NCI-H524 (cell line): ENCODE measurements around the gene PITX2.

ENCODE experiments used
- DNase-seq, 2 experiments: peaks; one replicate each; lab custom pipeline; 2025; lab: John Stamatoyannopoulos, UW

The PITX2 gene

DNA sequence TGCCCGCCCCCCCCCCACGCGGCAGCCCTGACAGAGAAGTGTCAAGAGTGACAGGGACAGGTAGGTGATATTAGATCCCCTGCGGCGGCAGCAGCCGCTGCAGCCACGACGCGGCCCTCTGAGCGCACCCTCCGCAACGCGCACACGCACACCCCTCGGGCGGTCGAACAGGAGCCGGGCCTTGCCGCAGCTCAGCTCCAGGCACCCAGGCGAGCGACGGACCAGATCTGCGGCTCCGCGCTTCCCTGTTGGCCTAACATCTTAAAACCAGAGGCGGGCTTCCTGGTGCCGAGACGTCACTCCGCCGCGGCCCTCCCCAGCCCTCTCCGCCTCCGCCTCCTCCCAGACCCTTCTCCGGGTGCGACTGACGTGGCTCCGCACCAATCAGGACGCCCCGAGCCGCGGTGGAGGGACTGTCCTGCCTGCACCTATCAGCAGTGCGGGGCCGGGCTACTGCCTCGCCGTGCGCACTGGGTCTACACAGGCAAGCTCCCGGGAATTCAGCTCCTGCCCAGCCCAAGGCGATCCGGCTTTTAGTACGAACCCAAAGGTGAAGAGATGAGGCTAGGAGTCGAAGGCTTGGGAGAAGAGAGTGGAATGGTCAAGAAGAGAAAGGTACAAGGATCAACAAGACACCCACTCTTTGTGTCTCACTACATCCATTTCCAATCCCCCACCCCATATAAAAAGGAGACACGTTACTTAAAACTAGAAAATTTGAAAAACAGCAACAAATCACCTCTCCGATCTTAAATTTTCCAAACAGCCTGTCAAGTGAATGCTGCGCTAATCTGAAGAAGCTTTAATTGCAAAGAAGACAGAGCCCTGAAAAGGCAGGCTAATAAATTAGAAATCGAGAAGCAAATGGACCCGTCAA lies at the start of gene PITX2:
PITX2 (minus strand) TSS at position 237 of the 877 bp plus-strand sequence. CDS start 617 bp downstream, outside the sequence.
- peak in 1 of 2 experiments; percentile 78 for DNase-seq

DNA sequence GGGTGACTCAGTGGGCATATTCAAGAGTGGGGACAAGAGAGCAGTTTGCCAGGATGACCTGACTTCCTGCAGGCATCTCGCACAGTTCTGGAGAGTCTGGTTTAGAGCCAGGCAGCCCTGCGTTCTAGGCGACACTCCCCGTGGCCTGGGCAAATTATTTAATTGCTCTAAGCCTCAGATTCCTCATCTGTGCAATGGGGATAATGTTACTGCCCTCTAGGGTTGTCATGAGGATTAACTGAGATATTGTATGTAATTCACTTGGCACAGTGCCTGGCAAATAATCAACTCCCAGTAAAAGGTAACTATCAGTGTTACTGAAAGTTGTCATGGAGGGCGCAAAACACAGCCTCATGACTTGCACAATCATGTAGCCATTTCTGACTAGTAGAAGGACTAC lies 48.8 kb upstream of the PITX2 start:
- no peak for DNase-seq

DNA sequence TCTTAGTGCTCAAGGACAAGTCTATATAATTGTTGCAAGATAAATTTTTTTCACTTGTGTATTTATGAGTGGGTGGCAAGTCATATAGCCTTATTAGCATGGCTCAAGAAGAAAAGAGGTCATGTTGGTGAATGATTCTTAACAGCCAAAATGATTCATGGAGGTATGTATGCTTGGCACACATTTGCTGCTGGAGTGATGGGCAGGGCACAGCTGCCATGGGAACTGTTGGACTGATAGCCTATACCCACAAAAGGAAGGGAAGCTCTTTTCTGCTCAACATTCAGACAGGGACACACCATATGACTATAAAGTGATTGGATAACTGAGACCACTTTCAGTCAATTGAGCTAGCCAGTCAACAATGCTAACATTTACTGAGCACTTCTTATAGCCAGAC lies 46.8 kb upstream of the PITX2 start:
- DNase-seq, result no peak

DNA sequence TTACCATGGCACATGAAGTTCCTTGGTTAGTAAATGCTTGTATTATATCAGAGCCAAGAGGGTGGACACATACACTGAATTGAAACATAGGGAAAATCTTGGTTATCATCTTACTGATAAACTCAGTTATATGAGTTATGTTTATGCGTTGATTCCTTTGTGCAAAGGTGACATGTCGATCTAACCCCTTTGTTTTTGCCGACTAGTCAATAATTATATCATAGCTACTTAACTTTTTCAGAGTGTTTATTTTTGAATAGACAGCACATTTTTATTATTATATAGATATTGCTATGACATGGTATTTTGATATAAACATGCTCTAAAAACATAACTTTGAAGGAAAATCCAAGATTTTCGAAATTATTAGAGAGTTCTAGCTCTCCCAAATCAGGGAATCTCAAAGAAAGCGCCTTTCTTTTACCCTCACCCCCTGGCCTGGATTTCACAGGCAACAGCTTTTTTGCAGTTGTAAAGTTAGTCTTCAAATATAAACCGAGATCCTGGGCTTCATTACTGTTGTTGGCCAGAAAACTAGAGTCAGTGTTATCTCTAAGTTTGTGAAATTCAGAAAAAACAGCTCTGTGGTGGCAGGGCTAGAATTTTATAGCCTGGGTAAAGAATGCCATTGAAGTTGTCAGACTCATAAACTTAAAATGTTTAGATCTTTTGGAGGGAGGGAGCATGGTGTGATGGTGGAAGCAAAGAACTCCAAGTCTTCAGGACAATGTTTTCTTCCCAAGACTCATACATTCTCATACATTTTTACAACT lies 45.8 kb upstream of the PITX2 start:
- DNase-seq, result no peak

DNA sequence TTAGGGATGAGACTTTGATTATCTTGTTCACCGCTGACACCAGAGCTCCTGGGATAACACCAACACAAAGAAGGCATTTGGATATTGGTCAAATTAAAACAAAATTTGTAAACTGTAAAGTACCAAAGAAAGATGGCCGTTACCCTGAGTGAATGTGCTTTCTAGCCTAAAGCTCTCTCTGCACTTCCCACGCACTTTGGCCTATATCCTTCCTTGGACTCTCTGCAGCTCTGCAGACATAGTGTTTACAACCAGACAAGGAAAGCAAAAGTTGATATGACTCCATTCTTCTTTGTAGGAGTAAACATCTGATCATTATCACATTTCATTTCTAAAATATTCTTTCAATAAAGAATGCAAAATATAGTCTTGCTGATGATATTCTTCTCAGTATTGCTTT lies 44.8 kb upstream of the PITX2 start:
- DNase-seq, result no peak

DNA sequence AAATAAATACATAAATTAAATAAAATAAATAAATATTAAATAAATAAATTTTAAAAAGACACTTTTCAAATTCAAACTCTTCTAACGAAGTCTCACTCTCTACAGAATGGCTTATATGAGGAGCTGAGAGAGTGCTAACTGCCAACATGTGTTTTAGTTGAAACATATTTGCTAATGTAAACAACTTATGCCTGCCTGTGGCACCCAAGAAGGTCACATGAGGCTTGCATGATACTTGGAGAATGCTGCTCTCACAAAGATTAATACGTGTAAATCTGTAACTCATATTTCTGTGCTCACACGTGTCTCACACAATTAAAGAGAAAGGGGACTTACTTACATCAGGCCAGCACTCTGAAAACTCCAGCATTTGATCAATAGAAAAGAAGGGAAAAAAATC lies 43.2 kb upstream of the PITX2 start:
- DNase-seq, result no peak

DNA sequence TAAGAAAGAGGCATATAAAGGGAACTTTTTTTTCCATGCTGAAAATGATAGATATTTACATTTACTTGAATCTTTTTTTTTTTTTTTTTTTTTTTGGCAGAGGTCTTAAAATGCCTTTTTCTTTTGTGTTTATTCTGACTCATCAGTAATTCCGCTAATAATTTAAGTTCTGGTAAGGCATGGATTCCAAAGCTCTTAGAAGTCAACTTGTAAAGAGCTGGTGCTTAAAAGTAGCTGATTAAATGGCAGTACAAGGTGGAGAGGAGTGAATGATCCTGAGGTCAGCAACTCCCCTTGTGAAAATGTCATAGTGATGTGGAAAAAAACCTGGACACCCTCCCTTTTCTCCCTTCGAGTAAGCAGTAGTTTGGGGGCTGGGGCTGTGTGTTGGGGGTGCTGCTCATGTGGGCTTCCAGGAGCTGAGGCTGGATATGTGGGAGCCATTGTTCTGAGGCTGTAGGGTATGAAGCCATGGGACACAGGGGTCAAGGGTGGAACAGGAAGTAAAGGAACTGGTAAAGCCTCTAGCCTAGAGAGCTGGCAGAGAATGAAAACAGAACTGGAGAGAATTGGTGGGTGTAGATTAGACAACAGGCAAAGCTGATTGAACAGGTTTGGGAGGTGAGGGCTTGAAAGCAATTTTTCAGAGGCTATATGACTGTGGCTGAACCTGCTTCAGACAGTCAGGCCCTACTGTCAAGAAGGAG lies 41.0 kb upstream of the PITX2 start:
- no peak for DNase-seq

DNA sequence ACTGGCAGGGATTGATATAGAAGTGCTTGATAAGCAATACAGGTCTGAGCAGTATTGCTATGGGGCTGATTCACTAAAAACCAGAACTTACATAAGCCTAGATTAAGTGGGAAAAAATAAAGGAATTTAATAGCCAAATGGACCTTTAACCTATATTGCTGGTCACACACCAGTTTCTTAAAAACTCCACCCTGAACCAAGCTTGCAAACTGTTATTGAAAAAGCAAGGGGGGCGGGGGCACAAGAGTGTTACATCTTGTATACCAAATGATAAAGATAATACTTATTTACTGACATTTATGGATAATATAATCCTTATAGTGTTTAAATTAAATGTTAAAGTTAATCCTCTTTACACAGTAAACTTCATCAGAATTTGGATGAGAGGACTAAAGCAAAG lies 40.3 kb upstream of the PITX2 start:
- DNase-seq, result no peak

DNA sequence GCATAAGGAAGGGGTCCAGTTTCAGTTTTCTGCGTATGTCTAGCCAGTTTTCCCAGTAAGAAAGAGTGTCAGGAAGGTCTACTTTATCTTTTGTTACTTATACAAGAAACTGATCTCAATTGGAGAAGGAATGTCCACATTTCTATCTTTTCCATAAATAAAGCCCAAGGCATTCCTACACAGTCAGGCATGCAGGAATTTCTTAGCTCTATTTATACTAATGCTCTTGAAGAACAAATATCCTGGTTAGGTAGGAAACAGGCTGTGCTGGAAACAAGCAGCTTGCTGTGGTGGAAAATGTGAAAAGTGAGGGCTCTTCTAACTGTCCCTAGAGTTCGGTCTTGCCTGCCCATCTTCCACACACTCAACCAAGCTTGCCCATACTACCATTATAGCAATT lies 37.9 kb upstream of the PITX2 start:
- DNase-seq, result no peak

DNA sequence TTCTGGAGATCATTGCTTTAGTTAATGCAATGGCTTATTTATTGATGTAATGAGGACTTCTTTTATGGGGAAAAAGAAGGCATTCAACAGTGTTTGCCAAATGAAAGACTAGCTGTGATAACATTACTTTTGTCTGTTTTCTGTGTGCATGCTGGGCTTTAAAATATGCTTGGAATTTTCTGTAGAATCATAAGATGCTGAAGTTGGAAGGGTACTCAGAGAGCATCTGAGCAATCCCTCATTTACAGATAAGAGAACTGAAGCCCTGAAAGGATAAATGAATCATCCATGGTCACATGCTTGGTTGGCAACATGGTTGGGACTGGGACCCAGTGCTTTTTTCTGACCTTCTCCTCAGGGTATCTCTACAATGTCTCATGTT lies 31.4 kb upstream of the PITX2 start:
- DNase-seq, result no peak

DNA sequence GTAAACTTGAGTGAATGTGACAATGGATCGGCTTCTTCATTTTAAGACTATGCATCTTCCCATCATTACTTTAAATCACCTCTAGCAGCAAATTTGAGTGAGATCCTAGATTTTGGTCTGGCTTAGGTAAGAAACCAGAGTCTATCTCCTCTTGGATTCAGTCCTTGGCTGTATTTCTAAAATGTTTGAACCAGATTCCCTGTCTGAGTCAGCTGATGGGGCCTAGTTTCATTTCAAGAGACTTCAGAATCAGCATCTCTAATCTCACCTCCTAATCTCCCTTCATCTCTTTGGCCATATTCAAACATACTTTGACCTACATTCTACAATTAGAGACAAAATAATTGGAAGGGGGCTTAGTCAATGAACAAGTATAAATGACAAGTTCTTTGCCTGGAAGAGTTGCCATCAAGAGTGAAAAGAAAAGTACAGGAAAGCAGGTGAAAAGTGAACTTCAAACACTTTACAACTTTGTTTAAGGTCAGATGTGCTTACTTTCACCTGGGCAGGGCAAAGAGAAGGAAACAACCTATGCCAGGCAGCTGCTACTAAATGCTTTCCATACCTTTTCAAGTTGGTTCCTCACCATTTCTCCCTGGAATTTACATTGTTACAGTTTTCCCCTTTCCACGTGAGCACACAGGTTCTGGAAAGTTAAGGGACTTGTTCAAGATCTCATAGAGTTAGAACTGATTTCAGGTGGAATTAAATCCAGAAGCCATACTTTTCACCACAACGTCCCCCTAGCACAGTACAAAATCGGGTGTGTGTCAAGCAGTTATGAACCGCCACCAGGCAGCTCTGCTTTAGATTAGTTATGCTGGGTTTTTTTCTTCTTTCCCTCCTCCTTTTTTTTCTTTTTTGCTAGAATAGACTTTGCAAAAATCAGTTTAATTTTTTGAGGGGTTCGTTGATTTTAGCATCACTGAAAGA lies 30.7 kb upstream of the PITX2 start:
- DNase-seq, result no peak

DNA sequence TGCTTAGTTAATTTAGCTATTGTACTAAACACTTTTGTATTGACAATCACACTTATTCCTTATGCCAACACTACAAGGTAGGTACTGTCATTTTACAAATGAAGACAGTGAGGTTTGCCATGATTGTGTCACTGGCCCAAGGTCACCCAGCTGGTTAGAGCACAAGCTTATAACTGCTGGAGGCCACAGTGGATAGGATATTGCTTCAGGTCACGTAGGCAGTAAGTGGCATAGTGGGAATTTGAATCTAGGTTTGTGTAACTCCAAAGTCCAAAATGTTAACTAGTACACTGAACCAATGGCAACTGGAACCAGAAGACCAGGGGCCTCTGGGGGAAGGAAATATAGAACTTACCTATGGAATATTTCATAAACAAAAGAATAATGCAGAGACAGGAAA lies 21.1 kb upstream of the PITX2 start:
- no peak for DNase-seq

DNA sequence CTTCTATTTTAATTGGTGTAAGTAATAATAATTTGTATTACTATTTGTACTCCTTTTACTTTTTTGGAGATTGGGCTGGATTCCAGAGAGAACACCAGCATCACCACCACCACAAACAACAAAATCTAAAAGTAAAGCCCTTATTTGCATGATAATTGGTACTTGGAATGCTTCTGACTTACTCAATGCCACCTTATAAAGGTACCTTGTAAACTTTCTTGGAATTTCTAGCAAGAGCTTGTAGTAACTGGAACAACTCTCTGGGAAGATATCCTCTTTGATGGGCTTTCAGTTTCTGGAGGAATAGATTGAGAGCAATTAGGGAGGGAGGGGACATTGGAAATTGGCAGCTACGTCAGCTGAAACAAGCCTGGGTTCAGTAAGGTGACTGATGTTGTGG lies 20.2 kb upstream of the PITX2 start:
- DNase-seq, result no peak

DNA sequence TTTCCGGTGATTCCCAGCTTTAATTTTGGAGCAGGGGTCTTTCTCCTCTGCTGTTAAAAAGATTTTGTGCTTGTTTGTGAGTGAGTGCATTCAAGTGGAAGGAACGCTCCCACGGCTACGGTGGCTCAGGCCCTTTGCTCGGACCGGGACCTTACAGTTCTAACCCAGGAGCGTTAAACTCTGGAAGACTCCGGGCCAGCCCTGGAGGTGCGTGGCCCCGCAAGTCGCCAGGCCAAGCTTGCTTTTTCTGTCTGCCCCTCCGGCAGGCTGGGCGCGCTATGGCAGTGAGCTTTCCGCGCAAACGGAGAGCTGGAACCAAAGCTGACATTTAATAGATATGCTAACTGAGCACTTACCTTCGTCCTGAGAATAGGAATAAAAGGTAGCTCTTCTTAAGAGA lies 18.3 kb upstream of the PITX2 start:
- no peak for DNase-seq

DNA sequence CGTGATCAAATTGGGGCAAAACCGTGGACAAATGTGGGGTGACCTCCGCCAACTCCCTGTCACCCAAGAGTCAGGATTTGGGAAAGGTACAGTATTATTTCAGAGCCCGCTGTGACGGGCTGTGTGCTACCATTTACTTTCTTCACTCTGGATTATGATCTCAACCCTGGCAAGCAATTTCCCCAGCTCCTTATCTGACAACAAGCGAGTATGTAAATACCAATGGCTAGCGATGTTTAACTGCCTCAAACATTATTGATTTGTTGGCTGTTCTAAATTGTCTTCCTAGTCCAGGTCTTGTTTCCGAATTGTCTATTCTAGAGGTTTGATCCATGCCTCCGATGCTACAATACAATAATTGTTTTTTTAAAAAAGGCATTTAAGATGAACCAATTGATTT lies 17.7 kb upstream of the PITX2 start:
- DNase-seq, result no peak

DNA sequence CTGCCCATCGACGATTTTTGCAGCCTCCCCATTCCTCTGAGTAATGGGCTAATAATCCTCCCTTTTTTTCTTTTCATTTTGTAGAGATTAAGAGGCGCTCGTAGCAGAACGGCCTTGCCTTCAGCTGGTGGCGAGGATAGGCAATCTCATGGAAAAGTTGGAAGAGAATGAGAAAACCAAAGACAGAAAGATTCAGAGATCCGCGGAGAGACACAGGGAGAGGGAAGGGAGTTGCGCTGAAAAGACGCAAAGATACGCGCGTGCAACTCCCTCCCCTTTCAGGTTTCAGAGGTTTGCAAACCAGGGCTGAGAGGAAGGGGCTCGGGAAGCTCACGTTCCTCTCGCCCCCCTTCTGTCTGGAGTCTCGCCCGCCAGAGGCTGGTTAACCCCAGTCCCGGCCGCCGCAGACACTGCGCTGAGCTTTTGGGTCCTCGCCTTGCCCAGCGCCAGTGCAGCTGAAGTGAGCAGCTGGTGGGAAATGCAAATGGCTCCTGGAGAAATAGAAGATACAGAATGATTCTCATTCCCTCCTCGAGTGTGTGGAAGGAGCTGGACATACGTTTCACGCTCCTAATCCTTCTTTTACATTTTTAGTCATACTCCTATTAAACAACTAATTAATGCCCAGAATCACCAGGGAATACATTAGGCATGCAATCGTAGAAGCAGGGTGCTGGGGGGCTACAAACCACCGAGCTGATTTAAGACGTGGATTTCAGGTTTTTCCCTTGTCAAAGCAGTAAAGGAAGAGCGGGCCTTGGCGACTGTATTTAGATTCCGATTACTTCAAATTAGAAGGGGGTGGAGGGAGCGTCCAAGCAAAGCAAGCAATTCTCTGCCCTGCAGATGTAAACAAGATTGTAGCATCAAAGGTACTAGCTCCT lies 16.6 kb upstream of the PITX2 start:
- DNase-seq, result no peak

DNA sequence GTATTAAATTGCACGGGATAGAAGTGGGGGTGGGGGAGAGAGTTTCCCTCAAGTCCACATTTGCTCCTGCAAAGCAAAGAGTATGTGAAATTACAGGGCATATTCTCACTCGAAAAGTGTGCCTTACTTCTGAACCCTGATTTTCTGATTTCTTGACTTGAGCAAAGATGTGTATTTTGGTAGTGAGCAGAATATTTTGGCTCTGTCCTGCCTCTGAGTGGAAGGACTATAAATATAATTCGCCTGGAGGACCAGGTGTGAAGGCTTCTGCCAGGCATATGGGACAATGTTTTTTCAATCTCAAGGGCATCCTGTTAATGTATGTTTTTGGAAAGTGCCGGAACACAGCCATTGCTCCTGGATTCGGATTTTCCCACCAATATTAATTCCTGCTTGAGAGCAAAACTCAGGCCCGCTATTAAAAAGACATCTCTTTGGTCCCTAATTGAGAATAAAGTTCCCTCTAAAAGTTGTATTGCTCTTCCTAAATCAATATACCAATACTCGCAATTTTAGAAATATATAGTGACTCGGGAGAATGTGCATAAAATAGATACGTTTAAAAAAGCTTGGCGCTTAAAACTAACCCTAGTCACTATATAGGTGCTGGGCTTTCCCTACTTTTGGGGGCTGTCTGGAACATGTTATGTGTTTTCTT lies 15.3 kb upstream of the PITX2 start:
- DNase-seq, result no peak

DNA sequence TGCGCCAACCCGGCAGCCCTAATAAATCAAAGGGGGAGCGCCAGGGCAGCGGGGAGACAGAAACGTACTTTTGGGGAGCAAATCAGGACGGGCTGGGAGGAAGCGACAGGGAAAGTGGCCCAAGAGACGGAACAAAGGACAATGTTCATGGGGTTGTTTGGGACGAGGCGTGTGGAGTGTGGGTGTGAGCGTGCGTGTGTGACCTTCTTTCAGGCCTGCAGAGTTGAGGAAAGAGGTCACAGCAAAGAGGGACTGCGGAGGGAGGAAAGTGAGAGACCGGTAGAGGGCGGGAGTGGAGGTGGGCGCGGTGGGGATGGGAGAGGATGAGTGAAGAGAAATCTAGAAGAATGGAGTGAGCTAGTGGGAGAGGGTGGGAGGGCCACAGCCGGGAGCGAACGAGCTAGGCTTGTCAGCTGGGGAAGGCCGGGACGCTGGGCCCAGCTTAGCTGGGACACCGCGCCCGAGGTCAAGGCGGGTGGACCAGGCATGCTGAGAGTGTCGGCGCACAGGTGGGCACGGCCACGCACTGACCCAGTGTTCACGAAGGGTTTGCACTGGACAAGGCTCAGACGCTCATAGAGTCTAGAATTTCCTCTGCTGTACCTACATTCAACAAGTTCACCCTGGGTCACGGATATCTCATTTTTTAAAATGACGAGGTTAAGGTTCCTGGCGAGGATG lies 14.7 kb upstream of the PITX2 start:
- no peak for DNase-seq

DNA sequence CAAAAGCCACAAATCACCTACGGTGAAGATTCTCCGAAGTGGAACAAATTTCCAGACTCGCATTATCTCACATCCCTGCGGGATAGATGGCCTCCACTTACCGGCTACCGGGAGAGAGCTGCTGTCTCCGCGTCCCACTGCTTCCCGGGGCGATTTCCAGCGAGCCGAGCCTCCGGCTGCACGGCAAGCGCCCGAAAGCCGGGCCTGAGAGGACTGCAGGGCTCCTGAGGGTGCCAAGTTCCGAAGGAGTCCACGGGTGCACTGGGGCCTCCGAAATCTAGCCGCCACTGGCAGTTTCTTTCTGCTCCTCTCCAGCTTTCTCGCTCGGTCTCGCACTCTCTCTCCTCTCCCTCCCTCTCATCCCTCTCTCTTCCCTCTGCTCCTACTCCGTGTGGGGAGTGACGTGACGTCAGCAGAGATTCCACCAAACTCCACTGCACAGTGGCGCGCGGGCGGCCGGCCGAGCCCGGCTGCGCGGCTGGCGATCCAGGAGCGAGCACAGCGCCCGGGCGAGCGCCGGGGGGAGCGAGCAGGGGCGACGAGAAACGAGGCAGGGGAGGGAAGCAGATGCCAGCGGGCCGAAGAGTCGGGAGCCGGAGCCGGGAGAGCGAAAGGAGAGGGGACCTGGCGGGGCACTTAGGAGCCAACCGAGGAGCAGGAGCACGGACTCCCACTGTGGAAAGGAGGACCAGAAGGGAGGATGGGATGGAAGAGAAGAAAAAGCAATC lies 14.0 kb upstream of the PITX2 start:
- DNase-seq, result no peak
